Measurements from ENCODE around the gene UFM1. TPM values are rescaled to one million over a fixed set of nuclear protein-coding genes. Genes with fewer than 3 reads are reported as not detected.
A peak's percentile ranks its signal among the peaks of the same experiment; 100 is the strongest.

UFM1 gene
- 10 to 100 TPM; 39.2 to 43.2 TPM for total RNA-seq
- polyA plus RNA-seq (2013, experiment 1 of 2): 52.0 TPM
- polyA plus RNA-seq (2013, experiment 2 of 2): 50.9 TPM
- long read RNA-seq, experiment 1, transcript UFM1-201 (6 exons, 3,138 nt): major isoform, 5 of 17 reads
- long read RNA-seq, experiment 1, partial matches to known transcripts: 2 of 17 reads
- long read RNA-seq, experiment 1, other reads (novel, unspliced or antisense): 10 of 17 reads
- long read RNA-seq, experiment 2, transcript UFM1-201 (6 exons, 3,138 nt): major isoform, 97 of 125 reads
- long read RNA-seq, experiment 2, partial matches to known transcripts: 11 of 125 reads
- long read RNA-seq, experiment 2, other reads (novel, unspliced or antisense): 16 of 125 reads
- long read RNA-seq, experiment 3, transcript UFM1-205 (3 exons, 777 nt): minor isoform, 15 of 238 reads
- long read RNA-seq, experiment 3, transcript UFM1-201 (6 exons, 3,138 nt): major isoform, 183 of 238 reads
- long read RNA-seq, experiment 3, partial matches to known transcripts: 20 of 238 reads
- long read RNA-seq, experiment 3, other reads (novel, unspliced or antisense): 18 of 238 reads
- long read RNA-seq, experiment 4, transcript UFM1-201 (6 exons, 3,138 nt): major isoform, 31 of 37 reads
- long read RNA-seq, experiment 4, partial matches to known transcripts: 3 of 37 reads
- long read RNA-seq, experiment 4, other reads (novel, unspliced or antisense): 1 of 37 reads

- no peaks in the 10 kb centered on the region for H3K27me3 Mint-ChIP-seq (ENCODE audit: insufficient read depth)
- H3K27ac Mint-ChIP-seq: peak within 1 kb of the TSS; percentile 94
- Histone ChIP-seq H3K36me3 (ENCODE audit: control insufficient read depth, insufficient read depth, low read length) (peaks cover 30% of the 10 kb centered on the region), H3K9ac (ENCODE audit: extremely low read depth, low read length, poor library complexity, severe bottlenecking) (peak within 1 kb of the TSS; percentile 83), H3K27me3 (ENCODE audit: control insufficient read depth, insufficient read depth, low read length, poor library complexity, severe bottlenecking) (no peaks in the 10 kb centered on the region), H3K27ac (ENCODE audit: low read depth, low read length) (peak within 1 kb of the TSS; percentile 71), H3K4me1 (ENCODE audit: control insufficient read depth, insufficient read depth, low read length) (no peaks in the 10 kb centered on the region), H3K9me3 (ENCODE audit: control insufficient read depth, low read length) (no peaks in the 10 kb centered on the region), H3K4me3 (ENCODE audit: low read length) (peak within 1 kb of the TSS; percentile 96)
- TF ChIP-seq, protein P1, sequence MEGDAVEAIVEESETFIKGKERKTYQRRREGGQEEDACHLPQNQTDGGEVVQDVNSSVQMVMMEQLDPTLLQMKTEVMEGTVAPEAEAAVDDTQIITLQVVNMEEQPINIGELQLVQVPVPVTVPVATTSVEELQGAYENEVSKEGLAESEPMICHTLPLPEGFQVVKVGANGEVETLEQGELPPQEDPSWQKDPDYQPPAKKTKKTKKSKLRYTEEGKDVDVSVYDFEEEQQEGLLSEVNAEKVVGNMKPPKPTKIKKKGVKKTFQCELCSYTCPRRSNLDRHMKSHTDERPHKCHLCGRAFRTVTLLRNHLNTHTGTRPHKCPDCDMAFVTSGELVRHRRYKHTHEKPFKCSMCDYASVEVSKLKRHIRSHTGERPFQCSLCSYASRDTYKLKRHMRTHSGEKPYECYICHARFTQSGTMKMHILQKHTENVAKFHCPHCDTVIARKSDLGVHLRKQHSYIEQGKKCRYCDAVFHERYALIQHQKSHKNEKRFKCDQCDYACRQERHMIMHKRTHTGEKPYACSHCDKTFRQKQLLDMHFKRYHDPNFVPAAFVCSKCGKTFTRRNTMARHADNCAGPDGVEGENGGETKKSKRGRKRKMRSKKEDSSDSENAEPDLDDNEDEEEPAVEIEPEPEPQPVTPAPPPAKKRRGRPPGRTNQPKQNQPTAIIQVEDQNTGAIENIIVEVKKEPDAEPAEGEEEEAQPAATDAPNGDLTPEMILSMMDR (conservative IDR thresholded peaks at IDR 0.05): no peak
- no peaks in the 10 kb centered on the region for H3K9me3 Mint-ChIP-seq
- peak within 1 kb of the TSS; percentile 93 for H3K4me3 Mint-ChIP-seq
- WGBS, 2 experiments (ENCODE audit: insufficient coverage in 1 of 2, insufficient read length in 1 of 2): 0% methylated on average over 16 to 41 of the region's 41 CpGs
- peaks cover 13% of the 10 kb centered on the region for H3K36me3 Mint-ChIP-seq (ENCODE audit: low read depth)
- peak; percentile 96 for DNase-seq
- peaks cover 29% of the 10 kb centered on the region for H3K4me1 Mint-ChIP-seq
Observed at GRCh38 chr13:38349390-38350113, at the start of gene UFM1. Gene UFM1 (plus strand): TSS chr13:38349851. CDS start chr13:38349920, 69 bp downstream.

GRCh38 chr13:38301236-38301635 is 48.4 kb upstream of the UFM1 start:
- no peak overlapping the region for H3K4me3 Mint-ChIP-seq
- H3K36me3 Mint-ChIP-seq (ENCODE audit: low read depth): no peaks in the 10 kb centered on the region
- no peaks in the 10 kb centered on the region for H3K4me1 Mint-ChIP-seq
- H3K27me3 Mint-ChIP-seq (ENCODE audit: insufficient read depth): no peaks in the 10 kb centered on the region
- Histone ChIP-seq H3K9me3 (ENCODE audit: control insufficient read depth, low read length) (no peaks in the 10 kb centered on the region), H3K36me3 (ENCODE audit: control insufficient read depth, insufficient read depth, low read length) (no peaks in the 10 kb centered on the region), H3K4me3 (ENCODE audit: low read length) (no peak overlapping the region), H3K4me1 (ENCODE audit: control insufficient read depth, insufficient read depth, low read length) (no peaks in the 10 kb centered on the region), H3K9ac (ENCODE audit: extremely low read depth, low read length, poor library complexity, severe bottlenecking) (no peak overlapping the region), H3K27ac (ENCODE audit: low read depth, low read length) (no peak overlapping the region), H3K27me3 (ENCODE audit: control insufficient read depth, insufficient read depth, low read length, poor library complexity, severe bottlenecking) (no peaks in the 10 kb centered on the region)
- DNase-seq: no peak
- TF ChIP-seq, protein P1 (conservative IDR thresholded peaks at IDR 0.05): no peak
- H3K27ac Mint-ChIP-seq: no peak overlapping the region
- WGBS, 2 experiments (ENCODE audit: insufficient coverage in 1 of 2, insufficient read length in 1 of 2): 90% methylated on average over 2 of the region's 4 CpGs; no CpG with 5 or more reads in 1 of the 2 experiments
- H3K9me3 Mint-ChIP-seq: no peaks in the 10 kb centered on the region

GRCh38 chr13:38303816-38304320 is 45.8 kb upstream of the UFM1 start:
- WGBS, 2 experiments (ENCODE audit: insufficient coverage in 1 of 2, insufficient read length in 1 of 2): 50% methylated on average over 2 of the region's 2 CpGs

More at GRCh38 chr13:38303816-38304320, 45.8 kb upstream of the UFM1 start:
- no peak overlapping the region for H3K27ac ChIP-seq (ENCODE audit: low read depth, low read length)
- H3K9me3 Mint-ChIP-seq: no peaks in the 10 kb centered on the region
- no peak for DNase-seq
- H3K27me3 ChIP-seq (ENCODE audit: control insufficient read depth, insufficient read depth, low read length, poor library complexity, severe bottlenecking): no peaks in the 10 kb centered on the region
- H3K9ac ChIP-seq (ENCODE audit: extremely low read depth, low read length, poor library complexity, severe bottlenecking): no peak overlapping the region
- H3K4me1 Mint-ChIP-seq: no peaks in the 10 kb centered on the region
- no peaks in the 10 kb centered on the region for H3K36me3 Mint-ChIP-seq (ENCODE audit: low read depth)
- H3K9me3 ChIP-seq (ENCODE audit: control insufficient read depth, low read length): no peaks in the 10 kb centered on the region
- TF ChIP-seq, protein P1 (conservative IDR thresholded peaks at IDR 0.05): no peak
- no peak overlapping the region for H3K27ac Mint-ChIP-seq
- H3K27me3 Mint-ChIP-seq (ENCODE audit: insufficient read depth): no peaks in the 10 kb centered on the region
- H3K4me1 ChIP-seq (ENCODE audit: control insufficient read depth, insufficient read depth, low read length): no peaks in the 10 kb centered on the region
- no peaks in the 10 kb centered on the region for H3K36me3 ChIP-seq (ENCODE audit: control insufficient read depth, insufficient read depth, low read length)
- H3K4me3 Mint-ChIP-seq: no peak overlapping the region
- H3K4me3 ChIP-seq (ENCODE audit: low read length): no peak overlapping the region

Measured in endodermal cell (in vitro differentiated cells).